Hematopoietic multipotent progenitor cell treated with erythropoietin and hydrocortisone succinate and interleukin-3 and kit ligand, for 15 days (in vitro differentiated cells): ENCODE measurements around the gene ELF2.
"Not testable (repeated sequence)": the region's sequence is repeated elsewhere in the genome, so short reads cannot be mapped to it uniquely, and the experiment has no call there.

Source experiments
- DNase-seq: peaks from one replicate; pipeline ENCODE4 v3.0.0-alpha.2; 2015; ENCODE audit warnings: low spot score

ELF2 gene

DNA sequence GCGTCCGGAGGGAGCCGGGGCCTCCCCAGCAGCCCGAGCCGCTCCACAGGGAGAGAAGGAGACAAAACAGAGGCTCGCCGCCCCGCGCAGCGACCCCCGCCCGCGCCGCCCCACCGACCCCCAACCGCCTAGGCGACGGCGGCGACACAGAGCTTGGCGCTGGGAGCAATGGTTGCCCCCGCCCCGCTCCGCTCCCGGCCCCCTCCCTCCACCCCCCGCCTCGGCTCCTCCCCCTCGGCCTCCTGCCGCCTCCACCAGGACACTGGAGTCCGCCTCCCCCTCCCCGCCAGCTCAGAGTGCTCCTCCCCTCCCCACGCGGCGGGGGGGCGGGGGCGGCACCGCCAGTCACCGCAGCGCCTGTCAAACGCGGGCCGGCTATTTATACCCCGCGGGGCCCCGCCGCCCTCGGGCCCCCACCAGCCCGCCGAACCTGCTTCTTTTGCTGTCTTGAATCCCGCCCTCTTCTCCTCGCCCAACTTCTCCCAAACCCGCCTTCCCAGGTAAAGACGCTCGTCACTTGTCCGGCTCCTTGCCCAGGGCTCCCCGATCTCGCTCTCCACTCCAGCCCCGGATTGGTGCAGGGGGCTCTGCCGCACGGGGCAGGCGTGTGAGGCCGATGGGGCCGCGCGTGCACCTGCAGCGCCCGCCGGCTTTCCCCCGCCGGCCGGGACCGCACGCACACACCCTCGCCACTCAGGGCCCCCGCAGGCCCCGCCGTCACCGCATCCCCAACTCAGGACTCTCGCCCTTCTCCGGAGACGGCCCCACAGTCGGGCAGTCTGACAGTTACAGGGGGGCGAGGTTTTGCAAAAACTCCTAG lies at the start of gene ELF2:
ELF2 (minus strand) TSS at position 170 of the 820 bp plus-strand sequence. CDS start 39,517 bp downstream, outside the sequence.
- DNase-seq = peak; percentile 81

DNA sequence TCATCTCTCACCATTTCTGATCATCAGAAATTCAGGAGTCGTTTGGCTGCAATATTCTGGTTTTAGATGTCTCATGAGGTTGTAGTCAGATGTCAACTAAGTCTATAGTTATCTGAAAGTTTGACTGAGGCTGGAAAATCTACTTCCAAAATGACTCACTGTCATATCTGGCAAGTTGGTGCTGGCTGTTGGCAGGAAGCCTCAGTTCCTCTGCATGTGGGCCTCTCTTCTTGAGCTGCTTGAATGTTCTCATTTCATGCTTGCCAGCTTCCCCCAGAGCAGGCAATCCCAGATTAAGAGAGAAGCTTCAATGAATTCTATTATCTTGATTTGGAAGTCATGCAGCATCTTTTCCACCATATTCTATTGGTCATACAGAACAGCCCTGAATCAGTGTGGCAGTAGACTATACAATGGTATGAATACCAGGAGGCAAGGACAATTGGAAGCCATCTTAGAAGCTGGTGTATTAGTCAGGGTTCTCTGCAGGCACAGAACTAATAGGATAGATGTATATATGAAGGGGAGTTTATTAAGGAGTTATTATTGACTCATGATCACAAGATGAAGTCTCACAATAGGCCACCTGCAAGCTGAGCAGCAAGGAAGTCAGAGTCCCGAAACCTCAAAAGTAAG lies 46.8 kb upstream of the ELF2 start:
- DNase-seq = peak; percentile 28

DNA sequence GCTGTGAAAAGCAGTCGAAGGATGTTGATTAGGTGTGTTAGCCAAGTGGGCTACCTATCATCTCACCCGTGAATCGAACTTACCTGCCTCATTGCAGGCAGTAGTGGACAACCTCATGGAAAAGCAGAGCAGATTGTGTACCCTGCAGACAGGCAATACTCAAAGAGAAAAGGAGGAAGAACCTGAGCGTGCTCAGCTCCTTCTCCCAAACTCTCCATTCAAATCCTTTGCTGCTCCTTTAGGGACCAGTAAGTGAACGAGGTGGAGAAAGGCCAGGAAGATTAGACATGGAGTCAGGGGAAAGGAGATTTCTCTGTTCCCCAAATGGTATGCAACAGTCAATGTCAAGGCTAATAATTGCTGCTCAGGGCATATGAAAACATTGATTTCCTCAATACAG lies 45.2 kb upstream of the ELF2 start:
- no peak for DNase-seq

DNA sequence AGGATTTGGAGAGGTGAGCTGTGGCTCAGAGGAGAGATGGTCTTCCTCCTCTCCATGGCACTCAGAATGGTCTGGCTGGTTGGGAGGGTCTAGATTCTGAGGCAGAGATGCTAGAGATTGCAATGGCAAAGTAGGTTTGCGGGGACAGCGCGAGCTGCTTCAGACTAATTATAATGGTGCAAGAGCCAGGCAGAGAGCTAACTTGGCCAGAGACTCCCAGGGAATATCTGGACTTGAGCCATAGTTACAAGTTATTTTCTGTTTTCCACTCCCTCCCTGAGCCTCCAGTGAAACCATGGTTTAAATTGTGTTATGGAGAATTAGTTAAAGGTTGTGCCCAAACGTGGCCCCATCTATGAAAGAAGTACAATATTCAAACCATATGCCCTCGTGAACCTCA lies 44.7 kb upstream of the ELF2 start:
- DNase-seq = no peak

DNA sequence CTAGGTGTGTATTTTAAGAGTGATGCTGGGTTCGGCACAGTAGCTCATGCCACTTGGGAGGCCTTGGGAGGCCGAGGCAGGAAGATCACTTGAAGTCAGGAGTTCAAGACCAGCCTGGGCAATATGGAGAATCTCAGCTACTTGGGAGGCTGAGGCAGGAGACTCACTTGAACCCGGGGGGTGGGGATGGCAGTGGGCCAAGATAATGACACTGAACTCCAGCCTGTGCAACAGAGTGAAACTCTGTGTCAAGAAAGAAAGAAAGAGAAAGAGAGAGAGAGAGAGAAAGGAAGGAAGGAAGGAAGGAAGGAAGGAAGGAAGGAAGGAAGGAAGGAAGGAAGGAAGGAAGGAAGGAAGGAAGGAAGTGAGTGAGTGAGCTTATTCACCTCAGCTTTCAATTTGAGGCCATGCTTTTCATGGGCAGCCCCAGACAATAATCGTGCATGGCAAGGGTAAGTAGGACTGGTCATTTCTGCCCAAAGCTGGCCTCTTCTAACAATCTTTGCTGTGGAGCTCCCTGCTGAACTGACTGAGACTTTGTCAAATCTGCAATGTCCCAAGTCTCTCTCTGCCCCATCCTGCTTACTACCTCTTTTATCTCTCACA lies 42.5 kb upstream of the ELF2 start:
- no peak for DNase-seq

DNA sequence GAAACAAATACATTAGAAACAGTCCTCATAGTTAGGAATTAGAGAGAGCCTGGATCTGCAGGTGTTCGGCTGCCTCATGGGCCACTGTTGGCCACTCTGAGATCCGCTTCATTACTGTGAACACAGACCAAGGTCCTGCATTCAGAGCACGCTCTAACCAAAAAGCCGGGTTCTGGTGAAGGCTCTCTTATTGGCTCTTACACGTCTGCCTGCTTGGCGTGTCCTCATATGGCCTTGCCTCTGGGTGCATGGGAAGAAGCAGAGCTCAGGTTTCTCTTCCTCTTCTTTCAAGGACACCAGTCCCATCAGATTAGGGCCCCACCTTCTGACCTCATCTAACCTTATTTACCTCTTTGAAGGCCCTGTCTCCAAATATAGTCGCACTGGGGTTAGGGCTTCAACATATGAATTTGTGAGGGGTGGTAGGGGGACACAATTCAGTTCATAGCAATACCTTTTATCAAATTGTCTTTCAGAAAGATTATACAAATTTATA lies 37.1 kb upstream of the ELF2 start:
- DNase-seq = no peak

DNA sequence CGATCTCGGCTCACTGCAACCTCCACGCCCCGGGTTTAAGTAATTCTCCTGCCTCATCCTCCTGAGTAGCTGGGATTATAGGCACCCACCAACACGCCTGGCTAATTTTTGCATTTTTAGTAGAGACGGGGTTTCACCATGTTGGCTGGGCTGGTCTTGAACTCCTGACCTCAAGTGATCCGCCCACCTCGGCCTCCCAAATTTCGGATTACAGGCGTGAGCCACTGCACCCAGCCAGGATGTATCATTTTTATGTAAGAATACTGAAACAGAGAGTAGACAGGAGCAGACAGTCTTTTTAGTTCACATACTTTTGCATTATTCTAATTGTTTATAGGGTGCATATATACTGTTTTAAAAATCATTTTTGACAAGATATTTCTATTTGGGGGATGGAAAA lies 36.6 kb upstream of the ELF2 start:
- not testable (repeated sequence) for DNase-seq

DNA sequence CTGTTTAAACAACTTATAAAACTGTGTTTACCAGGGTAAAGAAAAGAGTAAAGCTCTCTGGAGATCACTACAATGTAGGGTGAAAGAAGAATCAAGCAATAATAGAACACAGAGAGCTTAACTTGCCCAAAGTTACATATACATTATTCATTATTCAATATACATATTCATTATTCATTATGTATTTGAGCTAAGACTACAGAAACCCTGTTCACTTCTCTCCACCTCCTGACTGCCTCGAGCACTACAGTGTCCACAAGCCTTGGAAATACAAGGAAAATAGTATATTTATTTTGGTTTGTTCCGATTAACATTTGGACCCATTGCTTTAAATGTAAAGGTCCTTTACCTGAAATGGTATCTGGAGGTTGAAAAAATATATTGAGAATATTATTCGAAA lies 35.9 kb upstream of the ELF2 start:
- DNase-seq = no peak

DNA sequence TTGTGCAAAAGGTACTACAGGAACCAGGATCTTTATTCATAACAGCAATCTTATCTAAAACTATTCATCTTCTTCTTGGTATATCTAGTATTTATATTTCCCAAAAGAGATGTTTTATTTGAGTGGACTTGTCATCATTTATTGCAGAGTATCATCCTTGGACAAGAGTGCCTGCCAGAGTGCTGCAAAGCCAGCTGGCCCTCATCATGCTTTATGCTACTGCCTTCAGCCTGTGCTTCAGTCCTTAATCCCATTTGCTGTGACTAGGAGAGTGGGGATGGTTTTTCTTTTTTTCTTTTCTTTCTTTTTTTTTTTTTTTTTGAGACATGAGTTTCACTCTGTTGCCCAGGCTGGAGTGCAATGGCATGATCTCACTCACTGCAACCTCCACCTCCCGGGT lies 33.5 kb upstream of the ELF2 start:
- DNase-seq = no peak

DNA sequence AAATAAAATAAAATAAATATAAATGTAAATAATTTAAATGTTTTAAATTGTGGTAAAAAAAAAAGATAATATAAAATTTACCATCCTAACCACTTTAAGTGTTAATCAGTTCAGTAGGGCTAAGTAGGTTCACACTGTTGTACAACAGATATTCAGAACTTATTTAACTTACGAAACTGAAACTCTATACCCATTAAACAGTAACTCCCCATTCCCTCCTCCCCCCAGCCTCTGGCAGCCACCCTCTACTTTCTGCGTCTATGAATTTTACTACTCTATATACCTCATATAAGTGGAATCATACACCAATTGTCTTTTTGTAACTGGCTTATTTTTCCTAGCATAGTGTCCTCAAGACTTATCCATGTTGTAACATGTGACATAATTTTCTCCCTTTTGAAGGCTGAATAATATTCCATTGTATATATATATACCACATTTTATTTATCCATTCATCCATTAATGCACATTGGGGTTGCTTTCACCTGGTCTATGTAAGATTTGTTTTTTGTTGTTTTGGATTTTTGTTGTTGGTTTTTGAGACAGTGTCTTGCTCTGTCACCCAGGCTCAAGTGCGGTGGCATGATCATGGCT lies 32.5 kb upstream of the ELF2 start:
- DNase-seq = no peak

DNA sequence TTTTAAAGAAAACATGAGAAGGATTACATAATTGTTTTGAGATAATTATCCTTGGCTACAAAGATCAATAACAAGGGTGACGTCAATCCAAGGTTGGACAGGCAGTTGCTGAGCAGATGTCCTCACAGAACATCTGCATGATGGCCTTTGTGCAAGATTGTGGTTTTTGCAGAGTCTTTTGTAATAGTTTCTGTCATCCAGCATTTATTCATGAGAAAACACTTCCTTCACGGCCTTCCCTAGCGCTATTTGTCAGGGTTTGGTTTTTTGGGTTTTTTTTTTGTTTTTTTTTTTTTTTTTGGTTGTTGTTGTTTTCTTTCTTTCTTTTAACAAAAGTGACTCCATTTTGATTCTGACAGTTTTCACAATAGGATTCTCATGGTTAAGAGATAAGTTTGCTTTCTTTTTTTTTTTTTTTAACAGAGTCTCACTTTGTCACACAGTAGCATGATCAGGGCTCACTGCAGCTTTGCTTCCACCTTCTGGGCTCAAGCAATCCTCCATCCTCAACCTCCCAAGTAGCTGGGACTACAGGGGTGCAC lies 31.5 kb upstream of the ELF2 start:
- DNase-seq = no peak

DNA sequence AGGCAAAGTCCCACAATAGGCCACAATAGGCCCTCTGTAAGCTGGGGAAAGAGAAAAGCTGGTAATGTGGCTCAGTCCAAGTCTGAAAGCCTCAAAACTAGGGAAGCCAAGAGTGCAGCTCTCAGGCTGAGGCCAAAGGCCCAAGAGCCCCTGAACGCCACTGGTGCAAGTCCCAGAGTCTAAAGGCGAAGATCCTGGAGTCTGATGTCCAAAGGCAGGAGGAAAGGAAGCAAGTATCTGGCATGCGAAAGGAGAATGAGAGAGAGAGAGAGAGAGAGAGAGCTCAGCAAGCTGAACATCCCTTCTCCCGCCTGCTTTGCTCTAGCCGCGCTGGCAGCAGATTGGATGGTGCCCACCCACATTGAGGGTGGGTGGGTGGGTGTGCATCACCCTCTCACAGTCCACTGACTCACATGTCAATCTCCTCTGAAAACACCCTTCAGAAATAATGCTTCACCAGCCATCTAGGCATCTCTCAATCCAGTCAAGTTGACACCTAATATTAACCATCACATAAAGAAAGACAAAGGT lies 30.9 kb upstream of the ELF2 start:
- DNase-seq = no peak

DNA sequence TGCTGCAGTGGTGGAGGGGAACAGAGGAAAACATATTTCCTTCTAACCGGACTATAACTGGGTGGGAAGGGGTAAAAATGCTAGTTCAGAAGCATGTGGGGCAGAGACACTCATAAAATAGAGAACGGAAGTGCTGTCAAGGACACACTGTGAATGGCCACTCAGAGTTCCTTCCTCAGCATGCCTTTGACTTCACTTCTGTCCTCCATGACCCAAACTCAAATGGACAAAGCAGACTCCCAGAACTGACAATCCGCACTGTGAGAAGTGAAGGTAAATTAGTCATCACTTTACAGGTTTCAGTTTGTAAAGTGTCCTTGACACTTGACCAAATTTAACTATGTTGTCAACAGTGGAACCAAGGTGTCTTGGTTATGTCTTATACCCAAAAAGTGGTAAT lies 30.2 kb upstream of the ELF2 start:
- DNase-seq = no peak

DNA sequence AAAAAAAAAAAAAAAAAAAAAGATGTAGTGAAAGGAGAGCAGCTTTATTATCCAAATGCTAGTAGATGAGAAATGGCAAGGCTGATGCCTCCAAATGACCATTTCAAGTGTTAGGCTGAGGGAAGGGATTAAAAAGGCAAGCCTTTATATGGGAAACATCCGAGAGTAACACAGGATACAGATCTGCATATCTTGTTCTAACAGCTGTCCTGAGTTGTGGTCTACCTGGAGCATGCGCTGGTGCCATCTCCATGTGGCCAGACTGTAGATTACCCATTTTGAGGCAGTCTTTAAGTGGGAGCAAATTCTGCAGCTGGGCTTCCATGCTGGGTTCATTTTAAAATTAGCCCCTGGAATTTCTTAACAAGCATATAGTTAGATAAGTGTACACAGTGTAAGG lies 26.0 kb upstream of the ELF2 start:
- DNase-seq = no peak

DNA sequence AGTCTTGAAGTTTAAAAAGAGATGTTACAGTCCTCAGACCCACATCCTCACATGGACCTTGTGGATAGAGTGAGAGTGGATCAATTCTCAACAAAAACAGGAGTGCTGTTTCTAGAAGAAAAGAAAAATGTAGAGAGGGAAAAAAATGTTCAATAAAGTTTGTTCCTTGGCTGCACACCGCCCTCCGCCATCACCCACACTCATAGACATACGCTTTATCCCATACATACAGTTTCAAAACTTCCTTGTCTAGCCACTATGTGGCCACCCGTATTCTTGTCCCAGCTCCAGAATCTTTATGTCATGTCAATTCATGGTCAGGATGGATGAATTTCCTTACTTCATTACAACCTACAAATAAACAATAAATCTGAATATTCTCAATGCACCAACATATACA lies 23.5 kb upstream of the ELF2 start:
- no peak for DNase-seq

DNA sequence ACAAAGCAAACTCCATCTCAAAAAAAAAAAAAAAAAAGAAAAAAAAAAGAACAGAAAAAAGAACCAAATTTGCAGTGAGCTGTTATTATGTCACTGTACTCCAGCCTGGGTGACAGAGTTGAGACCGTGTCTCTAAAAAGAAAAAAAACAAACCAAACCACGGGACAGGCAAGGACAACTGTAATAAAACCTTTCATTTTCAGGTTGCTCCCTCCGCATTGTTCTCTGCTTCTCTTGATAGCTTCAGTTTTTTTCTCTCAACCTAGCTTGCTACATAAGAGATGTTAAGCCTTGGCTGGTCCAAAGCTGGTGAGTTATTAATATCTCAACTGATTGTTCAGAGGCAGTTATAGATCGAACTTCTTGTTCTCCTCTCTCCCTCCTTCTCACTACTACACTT lies 23.1 kb upstream of the ELF2 start:
- DNase-seq = no peak

DNA sequence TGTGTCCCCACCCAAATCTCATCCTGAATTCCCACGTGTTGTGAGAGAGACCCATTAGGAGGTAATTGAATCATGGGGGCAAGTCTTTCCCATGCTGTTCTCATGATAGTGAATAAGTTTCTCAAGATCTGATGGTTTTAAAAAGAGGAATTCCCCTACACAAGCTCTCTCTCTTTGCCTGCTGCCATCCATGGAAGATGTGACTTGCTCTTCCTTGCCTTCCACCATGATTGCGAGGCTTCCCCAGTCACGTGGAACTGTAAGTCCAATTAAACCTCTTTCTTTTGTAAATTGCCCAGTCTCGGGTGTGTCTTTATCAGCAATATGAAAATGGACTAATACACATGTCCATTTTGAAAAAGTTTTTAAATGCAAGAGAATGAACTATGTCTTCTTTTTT lies 20.2 kb upstream of the ELF2 start:
- DNase-seq = not testable (repeated sequence)

DNA sequence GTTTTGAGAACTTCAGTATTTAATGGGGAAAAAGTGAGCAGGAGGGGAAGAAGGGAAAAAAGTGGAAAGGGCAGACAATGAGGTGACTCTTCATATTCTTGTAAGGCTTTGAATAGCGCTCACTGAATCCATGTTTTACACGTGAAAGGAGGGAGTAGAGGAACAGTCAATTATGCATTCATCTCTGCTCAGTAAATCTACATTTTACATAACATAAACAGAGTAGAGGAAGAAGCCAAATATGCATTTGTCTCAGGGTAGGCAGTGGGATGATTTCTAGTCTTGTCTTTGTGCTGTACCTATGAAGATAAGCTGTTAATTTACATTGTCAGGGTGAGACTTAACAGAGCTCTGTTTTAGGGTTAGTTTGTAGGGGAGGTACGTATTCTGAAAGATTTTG lies 19.4 kb upstream of the ELF2 start:
- DNase-seq = no peak

DNA sequence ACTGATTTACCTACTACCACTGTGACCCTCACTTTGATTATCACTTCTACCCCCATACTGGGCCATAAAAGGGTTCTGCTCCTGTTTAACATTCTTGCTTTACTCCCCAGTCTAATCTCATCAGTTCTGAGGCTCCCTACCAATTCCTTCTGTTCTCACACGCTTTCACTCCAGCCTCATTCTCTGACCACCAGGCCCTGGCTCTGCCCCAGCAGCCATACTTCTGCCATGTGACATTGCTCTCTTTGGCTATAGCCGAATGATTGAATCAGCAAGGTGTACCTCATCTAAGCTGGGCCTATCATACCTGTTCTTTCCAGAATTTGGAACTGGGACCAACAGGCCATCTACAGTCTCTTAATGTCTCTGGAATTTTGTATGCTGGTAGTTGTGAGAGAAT lies 14.4 kb upstream of the ELF2 start:
- DNase-seq = no peak

DNA sequence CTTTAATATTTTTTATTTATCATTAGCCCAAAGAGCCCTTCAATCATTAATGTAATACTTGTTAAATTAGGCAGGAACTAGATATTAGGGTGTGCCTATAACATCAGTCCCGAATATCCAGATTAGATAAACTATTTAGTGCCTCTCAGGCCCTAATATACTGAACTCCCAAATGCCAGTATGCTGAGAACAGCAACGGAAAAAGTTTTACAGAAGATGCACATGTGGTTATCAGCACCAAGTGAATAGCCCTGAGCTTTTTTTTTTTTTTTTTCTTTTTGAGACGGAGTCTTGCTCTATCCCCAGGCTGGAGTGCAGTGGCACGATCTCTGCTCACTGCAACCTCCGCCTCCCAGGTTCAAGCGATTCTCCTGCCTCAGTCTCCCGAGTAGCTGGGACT lies 13.0 kb upstream of the ELF2 start:
- peak; percentile 57 for DNase-seq

DNA sequence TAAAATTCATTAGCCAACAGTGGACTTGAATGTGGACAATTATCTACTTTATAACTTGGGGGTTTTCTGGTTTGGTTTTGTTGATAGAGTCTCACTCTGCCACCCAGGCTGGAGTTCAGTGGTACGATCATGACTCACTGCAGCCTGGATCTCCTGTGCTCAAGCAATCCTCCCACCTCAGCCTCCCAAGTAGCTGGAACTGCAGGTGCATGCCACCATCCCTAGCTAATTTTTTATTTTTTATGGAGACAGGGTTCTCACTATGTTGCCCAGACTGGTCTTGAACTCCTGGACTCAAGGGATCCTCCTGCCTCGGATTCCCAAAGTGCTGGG lies 12.4 kb upstream of the ELF2 start:
- no peak for DNase-seq

DNA sequence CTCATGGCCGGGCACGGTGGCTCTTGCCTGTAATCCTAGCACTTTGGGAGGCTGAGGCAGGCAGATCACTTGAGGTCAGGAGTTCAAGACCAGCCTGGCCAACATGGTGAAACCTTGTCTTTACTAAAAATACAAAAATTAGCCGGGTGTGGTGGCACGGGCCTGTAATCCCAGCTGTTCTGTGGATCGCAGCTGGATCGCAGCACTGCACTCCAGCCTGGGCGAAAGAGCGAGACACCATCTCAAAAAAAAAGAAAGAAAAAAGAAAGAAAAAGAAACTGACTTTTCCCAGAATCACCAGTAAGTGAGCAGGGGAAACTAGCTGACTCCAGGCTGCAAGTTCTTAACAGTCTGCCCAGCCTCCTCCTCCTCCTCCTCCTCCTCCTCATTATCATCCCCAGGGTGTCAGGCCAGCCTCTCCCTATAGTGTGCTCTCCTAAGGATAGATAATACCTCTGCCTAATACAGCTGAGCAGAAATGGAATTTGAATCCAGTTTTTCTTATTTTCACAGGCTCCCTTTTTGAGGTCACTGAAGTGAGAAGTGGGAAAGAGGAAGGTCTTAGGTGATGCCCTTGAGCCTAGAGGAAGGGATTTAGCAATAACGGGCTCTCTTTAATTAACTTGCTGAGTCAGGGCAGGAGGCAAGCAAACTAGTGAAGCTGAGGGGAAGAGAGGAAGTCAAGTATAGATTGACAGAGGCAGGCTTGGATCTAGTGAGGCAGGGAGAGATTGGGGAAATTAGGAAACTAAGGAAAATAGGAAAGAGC lies 11.8 kb upstream of the ELF2 start:
- peak; percentile 69 for DNase-seq
